Right atrium auricular region (tissue), 2 donors: ENCODE measurements around the gene TTC21B. TPM values are rescaled to one million over a fixed set of nuclear protein-coding genes. Genes with fewer than 3 reads are reported as not detected.

Experiments used
- DNase-seq: peaks from one replicate; pipeline ENCODE4 v3.0.0-alpha.2; 2019; ENCODE audit warnings: low spot score
- H3K27ac ChIP-seq, 2 donors: fragments of 200-600 bp; sonication (generic); 1 replicate in 1 of 2; 2 replicates in 1 of 2; pipeline ENCODE4 v1.5.1; 2016 to 2019
- H3K27me3 ChIP-seq, 2 donors: fragments of 200-600 bp; sonication (generic); one replicate each; pipeline versions ENCODE4 v1.5.1 to v1.6.0; 2017 to 2019
- H3K36me3 ChIP-seq: fragments of 200-600 bp; sonication (generic); one replicate; pipeline ENCODE4 v1.5.1; 2016
- H3K4me1 ChIP-seq, 2 donors: fragments of 200-600 bp; sonication (generic); one replicate each; pipeline versions ENCODE4 v1.5.1 to v1.6.0; 2017 to 2019
- H3K4me3 ChIP-seq, 2 donors: fragments of 200-600 bp; sonication (generic); 1 replicate in 1 of 2; 2 replicates in 1 of 2; pipeline ENCODE4 v1.5.1; 2017 to 2019; ENCODE audit warnings: mild to moderate bottlenecking in 1 of 2, moderate library complexity in 1 of 2
- H3K9me3 ChIP-seq, 2 donors: fragments of 200-600 bp; sonication (generic); one replicate each; pipeline ENCODE4 v1.5.1; 2019
- CTCF ChIP-seq, 2 donors: fragments of 200-600 bp; sonication (generic); IDR thresholded peaks; one replicate each; pipeline ENCODE4 v1.5.1; 2019; ENCODE audit warnings: antibody characterized with exemption in 2 of 2
- total RNA-seq, 2 donors: library from RNA; depleted of rRNA; stranded (reverse); fragments of >200 nt; gene quantifications; one replicate each; pipeline ENCODE4 v1.1.0, GENCODE V29; 2016

Gene TTC21B
- total RNA-seq, 2 donors from 2014 or later: 9.9 TPM

DNA sequence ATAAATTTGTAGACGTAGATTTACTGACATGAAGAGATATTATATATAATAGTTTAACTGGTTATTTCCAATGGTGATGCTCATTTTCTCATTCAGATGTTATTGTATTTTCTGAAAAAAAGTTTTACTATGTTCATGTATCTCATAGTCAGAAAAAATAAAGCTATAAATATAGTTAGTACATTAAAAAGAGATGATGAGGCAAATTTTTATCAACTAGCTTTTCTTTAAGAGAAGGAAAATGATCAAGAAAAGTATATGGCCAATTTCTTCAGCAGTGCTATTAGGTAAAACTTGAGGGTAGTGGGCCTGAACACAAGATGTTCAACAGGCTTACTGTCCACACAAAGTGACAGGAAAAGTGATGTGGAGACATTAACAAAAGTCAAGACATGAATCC is 11.7 kb downstream of the TTC21B start:
- Histone ChIP-seq H3K4me3 (no peak overlapping the region), H3K4me1 (no peaks in the 10 kb centered on the region), H3K9me3 (no peaks in the 10 kb centered on the region), H3K27ac (no peak overlapping the region), H3K36me3 (peaks cover 28% of the 10 kb centered on the region), H3K27me3 (no peaks in the 10 kb centered on the region)
- DNase-seq: no peak
- no peak for TF ChIP-seq CTCF (IDR thresholded peaks at IDR 0.05)

- TF ChIP-seq CTCF (IDR thresholded peaks at IDR 0.05): no peak
These were observed 15.3 kb downstream of the TTC21B start for GRCh38 chr2:165938237-165938636.

GRCh38 chr2:165933211-165933910 is 20.2 kb downstream of the TTC21B start:
- peaks cover 31% of the 10 kb centered on the region for H3K36me3 ChIP-seq
- H3K4me1 ChIP-seq: no peaks in the 10 kb centered on the region
- H3K4me3 ChIP-seq: no peak overlapping the region
- H3K9me3 ChIP-seq: no peaks in the 10 kb centered on the region
- DNase-seq: no peak
- TF ChIP-seq CTCF (IDR thresholded peaks at IDR 0.05): no peak
- H3K27me3 ChIP-seq: no peaks in the 10 kb centered on the region
- H3K27ac ChIP-seq: no peak overlapping the region

More at GRCh38 chr2:165938237-165938636, 15.3 kb downstream of the TTC21B start:
- Histone ChIP-seq H3K36me3 (peaks cover 28% of the 10 kb centered on the region), H3K9me3 (no peaks in the 10 kb centered on the region), H3K27me3 (no peaks in the 10 kb centered on the region), H3K4me3 (no peak overlapping the region), H3K27ac (no peak overlapping the region), H3K4me1 (no peaks in the 10 kb centered on the region)
- no peak for DNase-seq

- Histone ChIP-seq H3K27ac (no peak overlapping the region), H3K36me3 (peaks cover 38% of the 10 kb centered on the region), H3K9me3 (no peaks in the 10 kb centered on the region), H3K4me1 (no peaks in the 10 kb centered on the region), H3K4me3 (no peak overlapping the region), H3K27me3 (no peaks in the 10 kb centered on the region)
- DNase-seq: no peak
- TF ChIP-seq CTCF (IDR thresholded peaks at IDR 0.05): no peak
These were observed 25.8 kb downstream of the TTC21B start for GRCh38 chr2:165927774-165928173.

DNA sequence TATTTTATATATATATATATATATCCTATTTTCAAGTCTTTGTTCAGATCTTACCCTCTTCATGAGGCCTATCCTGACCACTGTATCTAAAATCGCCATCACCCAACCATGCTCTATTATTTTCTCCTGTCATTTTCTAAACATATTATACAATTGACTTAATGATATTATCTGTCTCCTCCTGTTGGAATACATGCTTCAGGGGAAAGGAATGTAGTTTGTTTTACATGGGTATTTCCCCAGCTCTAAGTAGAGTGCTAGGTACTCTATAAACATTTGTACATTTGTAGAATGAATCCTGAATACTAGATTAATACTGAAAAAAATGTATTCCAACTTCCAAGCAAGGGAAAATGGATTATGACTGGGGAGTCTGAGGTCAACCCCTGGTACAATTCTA is 26.2 kb downstream of the TTC21B start:
- H3K27ac ChIP-seq: no peak overlapping the region
- peaks cover 34% of the 10 kb centered on the region for H3K36me3 ChIP-seq
- TF ChIP-seq CTCF (IDR thresholded peaks at IDR 0.05): no peak
- no peak for DNase-seq
- H3K27me3 ChIP-seq: no peaks in the 10 kb centered on the region
- no peaks in the 10 kb centered on the region for H3K4me1 ChIP-seq
- H3K9me3 ChIP-seq: no peaks in the 10 kb centered on the region
- H3K4me3 ChIP-seq: no peak overlapping the region

DNA sequence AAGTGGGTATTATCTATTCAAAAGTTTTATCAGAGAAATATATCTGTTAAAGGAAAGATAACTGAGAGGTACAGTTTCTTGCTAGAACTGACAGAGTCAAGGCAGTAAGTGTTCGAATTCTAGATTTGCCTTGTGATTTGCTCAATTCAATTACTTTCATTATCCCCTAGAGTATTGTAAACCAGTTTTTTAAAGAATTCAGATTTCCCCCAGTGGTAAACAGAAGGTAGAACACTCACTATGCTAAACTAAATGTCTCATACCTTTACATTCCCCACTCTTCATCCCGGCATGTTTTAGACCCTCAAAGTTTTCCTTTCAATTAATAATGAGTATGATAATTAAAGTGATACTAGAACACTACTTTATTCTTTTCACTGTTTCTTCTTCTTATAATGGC is 28.6 kb downstream of the TTC21B start:
- Histone ChIP-seq H3K27me3 (no peaks in the 10 kb centered on the region), H3K4me1 (no peaks in the 10 kb centered on the region), H3K9me3 (no peaks in the 10 kb centered on the region), H3K27ac (no peak overlapping the region), H3K4me3 (no peak overlapping the region), H3K36me3 (peaks cover 21% of the 10 kb centered on the region)
- TF ChIP-seq CTCF (IDR thresholded peaks at IDR 0.05): no peak
- DNase-seq: no peak
